ENCODE measurements around the gene SDK1.

SDK1 gene

DNA sequence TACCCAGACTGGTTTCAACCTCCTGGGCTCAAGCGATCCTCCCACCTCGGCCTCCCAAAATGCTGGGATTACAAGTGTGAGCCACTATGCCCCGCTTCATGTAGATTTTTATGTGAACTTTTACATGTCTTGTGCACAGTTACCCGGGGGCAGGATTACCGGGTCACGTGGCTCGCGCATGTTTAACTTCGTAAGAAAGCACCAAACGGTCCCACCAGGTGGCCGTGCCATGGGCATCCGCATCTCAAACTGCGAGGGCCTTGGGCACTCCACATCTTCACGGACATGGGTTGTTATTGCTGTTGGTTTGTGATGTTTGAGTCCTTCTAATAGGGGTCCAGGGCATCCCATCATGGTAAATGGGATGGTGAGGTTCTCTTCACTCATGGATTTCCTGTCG lies 744.4 kb downstream of the SDK1 start:
- no peak for DNase-seq (ENCODE audit: low spot score)

DNA sequence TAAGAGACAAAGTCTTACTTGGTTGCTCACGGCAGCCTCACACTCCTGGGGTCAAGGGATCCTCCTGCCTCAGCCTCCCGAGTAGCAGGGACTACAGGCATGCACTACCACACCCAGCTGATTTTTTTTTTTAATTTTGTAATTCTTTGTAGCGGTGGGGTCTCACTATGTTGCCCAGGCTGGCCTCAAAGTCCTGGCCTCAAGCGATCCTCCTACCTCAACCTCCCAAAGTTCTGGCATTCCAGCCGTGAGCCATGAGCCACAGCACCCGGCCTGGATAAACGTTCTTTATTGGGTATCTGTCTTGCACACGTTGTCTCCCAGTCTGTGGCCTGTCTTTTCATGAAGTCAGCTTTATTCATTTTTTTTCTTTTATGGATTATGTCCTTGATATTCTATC lies 744.9 kb downstream of the SDK1 start:
- DNase-seq (ENCODE audit: low spot score): no peak

DNA sequence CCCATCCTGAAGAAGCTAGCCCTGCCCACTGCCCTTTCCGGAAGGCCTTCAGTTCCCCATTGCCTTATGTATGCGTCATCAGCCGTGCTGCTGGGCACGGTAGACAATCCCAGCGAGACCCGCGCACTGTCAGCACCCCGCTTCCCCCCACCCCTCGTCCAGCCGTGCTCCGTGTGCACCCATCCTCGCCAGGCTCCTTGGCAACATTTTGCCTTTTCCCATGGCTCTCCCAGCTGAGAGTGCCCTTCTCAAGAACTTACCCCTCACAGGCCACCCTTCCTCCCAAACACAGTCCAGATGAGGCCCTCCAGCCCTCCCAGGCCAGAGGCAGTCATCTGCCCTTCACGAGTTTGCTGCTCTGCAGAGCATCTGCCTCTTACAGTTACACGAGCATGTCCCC lies 747.3 kb downstream of the SDK1 start:
- no peak for DNase-seq (ENCODE audit: low spot score)

DNA sequence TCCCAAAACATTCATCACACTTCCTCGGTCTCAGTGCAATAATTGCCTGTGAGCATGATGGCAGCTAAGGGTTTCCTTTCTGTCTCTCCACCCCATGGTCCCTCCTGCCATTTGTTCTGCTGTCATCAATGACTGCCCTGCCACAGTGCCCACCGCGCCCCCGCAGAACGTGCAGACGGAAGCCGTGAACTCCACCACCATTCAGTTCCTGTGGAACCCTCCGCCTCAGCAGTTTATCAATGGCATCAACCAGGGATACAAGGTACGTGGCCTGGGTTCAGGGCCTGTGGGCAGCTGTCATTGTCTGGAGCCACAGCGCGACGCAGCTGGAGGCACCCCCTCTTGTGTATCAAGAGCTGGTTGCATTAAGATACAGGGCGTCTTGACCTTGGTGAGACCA lies 748.1 kb downstream of the SDK1 start:
- DNase-seq (ENCODE audit: low spot score): no peak

DNA sequence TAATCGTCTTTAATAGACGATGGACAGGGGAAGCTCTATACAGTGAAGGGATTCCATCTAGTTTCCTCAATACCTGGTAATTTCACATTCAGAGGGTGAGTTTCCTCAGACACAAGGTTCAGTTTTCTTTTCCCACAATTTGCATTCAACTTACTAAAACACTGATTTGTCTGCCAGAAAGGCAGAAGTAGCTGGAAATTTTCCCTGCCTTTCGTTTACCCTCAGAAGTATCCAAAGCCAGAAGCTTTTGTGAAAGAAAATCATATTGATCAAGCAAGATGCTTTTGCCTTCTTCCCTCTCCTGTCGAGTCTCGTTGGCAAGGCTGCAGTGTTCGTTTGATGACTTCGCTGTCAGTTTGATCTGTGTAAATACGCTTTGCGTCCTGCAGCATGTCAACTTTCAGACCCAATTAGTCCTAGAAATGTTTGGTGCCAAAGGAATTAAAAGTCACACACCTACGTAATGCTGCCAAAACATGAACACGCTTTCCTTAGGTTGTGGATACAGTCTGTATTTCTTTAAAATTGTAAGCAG lies 749.1 kb downstream of the SDK1 start:
- no peak for DNase-seq (ENCODE audit: low spot score)

DNA sequence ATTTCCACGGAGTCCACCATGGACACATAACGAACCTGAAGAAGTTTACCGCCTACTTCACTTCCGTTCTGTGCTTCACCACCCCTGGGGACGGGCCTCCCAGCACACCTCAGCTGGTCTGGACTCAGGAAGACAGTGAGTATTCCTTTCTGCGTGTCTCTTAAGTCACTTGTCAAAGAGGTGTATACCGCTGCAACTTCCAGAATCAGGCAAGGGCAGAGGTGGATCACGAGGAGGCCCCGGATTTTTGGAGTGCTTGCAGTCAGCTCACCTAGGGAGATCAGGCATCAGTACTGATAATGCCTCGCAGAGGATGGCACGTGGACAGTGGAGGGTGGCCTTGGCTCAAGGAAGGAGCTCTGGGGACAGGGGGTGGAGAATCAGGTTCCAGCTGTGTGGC lies 750.6 kb downstream of the SDK1 start:
- DNase-seq (ENCODE audit: low spot score): no peak

DNA sequence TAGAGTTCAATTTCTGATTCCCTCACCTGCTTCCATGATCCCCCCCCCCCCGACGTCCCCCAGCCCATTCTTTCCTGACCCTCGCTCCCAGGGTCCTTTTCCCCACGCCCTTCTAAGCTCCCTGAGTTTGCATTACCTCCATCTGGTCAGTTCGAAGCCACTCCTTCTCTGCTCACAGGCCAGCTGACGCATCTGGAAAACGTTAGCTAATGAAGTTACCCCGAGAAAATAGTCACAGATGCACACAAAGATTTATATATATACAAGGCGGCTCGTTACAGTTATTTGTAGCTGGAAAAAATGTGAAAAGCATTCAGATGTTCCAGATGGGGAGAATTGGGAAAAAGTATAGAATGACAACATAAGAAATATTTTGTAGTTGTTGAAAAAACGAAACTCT lies 751.1 kb downstream of the SDK1 start:
- DNase-seq (ENCODE audit: low spot score): no peak

DNA sequence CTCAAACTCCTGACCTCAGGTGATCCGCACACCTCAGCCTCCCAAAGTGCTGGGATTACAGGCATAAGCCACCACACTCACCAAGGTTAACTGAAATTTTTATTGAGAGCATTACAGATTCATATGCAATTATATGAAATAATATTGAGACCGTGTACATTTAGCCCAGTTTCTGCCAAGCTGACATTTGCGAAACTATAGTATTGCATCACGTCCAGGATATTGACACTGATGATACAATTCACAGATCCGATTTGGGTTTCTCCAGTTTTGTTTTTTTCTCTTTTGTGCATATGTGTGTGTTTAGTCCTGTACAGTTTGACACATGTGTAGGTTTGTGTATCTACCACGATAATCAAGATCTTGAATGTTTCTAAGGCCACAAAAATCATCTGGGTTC lies 753.1 kb downstream of the SDK1 start:
- no peak for DNase-seq (ENCODE audit: low spot score)

DNA sequence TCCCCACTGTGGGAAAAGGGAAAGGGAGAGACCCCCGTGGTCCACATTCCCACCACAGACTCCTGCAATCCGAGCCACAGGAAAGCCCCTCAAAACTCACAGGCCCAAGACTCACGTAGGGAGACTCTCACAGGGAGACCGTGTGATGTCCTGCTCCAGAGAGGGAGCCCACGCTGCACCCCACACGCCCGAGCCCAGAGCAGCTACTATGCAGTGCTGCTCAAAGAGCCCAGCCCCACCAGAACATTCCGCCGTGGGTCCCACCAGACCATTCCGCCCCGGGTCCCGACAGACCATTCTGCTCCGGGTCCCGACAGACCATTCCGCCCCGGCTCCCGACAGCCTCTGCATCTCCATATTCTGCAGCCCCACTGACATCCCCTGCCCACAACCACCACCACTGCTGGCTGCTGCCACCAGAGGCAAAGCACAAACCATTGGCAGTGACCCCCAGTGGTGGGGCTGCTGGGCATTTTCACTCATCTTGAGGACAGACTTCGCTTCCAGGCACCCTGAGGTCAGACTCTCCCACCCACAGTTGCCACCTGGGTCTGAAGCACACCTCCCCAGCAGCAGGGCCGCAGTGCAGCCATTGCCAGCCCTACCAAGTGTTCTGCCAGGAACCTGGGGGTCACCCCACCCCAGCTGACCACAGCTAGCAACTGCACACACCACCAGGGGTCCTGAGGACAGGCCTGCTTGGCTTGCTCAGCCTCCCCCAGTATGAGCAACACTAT lies 755.7 kb downstream of the SDK1 start:
- no peak for DNase-seq (ENCODE audit: low spot score)

DNA sequence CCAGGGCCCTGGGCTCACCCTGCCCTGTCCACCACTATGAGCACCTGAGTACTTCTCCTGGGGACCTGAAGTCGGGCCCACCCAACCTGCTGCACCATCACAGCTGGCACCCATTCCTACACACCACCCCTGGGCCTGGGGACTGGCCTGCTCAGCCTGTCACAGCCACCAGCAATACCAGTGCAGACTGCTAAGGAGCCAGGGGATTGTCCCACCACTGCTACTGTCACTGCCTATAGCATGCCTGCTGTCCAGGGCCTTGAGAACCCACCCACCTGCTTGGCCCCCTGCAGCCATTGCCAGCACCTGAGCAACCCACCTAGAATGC lies 756.2 kb downstream of the SDK1 start:
- no peak for DNase-seq (ENCODE audit: low spot score)

DNA sequence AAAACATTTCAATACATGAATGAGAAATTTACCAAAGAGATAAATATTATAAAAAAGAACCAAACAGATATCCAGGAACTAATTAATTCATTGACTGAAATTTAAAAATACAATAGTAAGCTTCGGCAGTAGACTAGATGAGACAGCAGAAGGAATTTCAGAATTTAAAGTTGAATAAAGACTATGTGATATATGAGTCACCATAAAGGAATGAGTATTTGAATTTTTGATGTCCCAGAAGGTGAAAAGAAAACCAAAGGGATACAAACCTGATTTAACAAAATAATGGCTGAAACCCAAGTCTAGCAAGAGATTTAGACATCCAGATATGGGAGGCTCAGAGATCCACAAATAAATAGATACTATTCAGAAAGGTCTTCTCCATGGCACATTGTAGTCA lies 757.1 kb downstream of the SDK1 start:
- no peak for DNase-seq (ENCODE audit: low spot score)

DNA sequence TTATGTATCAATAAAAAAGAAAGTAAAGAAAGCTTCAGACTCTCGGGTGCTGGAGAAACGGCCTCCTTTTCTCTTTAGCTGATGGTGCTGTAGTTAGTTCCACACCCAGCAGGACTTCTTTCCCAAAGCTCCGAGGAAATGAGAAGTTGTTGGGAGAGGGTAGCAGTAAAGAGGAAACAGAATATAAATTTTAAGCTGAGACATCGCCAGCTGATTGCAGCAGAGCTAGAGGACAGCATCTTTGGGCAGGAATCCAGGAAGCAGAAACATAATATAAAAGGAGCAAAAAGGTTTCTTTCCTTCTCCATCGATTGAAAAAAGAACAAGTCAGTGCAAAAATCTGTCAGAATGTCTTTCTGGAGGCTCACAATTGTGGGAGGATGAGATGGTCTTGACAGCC lies 764.1 kb downstream of the SDK1 start:
- DNase-seq (ENCODE audit: low spot score): no peak

DNA sequence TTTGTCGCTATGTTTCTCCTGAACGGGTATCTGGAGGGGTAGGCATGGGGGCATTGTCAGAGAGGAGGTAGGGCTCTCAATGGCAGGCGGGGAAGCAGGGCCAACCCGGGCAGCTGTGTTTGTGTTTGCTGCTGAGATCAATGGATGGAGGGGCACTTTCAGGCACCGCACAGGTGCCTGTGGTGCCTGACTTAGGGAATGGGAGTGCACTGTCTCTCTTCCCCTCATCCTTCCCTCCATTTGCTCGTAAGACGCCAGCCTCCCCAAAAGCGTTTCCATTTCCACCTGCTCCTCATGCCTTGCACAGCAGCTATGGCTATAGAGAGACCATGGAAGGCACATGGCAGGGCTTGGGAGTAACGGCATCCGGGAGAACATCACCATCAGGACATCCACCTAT lies 765.2 kb downstream of the SDK1 start:
- DNase-seq (ENCODE audit: low spot score): no peak

DNA sequence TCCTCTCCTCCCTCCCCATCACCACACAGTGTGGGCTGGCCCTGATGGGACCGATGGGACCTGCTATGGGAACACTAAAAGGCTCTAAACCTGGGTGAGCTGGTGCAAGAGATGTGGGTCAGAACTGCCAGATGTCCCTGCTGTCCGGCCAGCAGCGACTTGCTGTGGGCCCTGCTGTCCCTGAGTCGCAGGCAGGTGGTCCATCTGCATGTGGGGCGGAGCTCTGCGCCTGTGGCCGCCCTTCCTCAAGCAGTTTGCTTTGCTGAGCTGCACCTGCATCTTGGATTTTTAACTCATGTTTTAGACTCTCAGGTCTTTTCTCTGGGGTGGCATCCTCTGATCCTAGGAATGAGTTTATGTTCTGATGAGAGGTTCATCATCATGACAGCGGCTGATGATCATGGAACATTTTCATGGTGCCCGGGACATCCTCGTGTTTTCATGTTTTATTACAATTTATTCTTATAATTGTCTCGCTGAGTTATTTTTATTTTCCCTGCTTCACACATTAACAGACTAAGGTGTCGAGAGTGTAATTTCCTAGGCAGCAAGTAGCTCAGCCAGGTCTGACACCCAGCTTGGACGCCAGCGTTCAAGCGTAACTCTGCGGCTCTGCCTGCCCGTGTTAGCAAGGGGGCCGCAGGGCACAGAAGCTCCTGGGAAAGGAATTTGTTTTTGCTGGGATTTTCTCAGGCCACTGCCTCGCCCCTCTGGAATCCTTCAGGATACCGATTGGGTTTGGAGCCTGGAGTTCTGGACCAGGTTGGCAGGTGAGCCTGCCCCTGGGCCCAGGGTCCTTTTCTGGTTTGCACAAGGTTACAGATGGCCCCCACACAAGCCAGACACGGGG lies 765.8 kb downstream of the SDK1 start:
- no peak for DNase-seq (ENCODE audit: low spot score)

DNA sequence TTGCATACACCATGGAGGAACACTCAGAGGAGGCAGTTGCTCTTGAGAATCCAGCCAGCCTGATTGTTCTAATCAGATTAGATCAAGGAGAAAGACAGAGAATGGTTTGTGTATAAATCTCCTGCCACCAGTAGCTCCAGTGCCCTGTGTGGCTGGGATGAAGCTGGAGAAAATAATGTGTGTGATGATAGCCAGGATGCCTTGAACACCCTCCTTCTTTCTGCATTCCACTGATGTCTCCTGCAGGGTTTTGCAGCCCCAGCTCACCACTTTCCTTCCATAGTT lies 766.4 kb downstream of the SDK1 start:
- DNase-seq (ENCODE audit: low spot score): no peak

DNA sequence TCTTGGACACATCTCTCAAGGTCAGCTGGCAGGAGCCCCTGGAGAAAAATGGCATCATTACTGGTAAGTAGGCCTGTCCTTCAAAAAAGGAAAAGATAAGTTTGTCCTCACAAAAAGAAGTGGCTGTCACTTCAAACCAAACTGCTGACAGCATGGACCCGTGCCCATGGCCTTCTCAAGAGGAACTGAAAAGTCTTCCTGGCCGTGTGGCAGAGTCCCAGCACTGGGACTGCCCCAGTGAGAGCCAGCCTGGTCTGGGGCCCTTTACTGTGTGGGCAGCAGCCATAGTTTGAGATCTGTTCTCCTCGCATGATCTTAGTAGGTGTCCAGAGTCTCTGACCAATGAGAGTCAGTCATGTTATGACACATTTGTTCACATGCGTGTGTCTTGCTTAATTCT lies 766.8 kb downstream of the SDK1 start:
- DNase-seq (ENCODE audit: low spot score): no peak

DNA sequence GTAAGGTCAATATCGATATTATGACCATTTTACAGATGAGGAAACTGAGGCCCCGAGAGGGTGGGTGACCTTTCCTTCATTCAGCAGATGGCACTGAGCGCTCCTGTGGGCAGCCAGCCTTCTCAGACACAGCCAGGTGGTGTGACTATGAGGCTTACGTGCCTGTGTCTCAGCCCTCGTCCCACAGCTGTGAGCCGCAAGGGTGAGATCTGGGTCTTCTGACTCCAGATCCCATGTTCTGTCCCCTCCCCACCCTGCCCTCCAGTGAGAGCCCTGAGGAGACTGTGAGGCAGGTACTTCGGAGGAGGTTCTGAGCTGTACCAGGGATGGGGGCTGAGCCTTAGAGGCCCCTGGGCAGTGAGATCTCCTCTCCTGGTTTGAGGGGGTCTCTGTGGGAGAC lies 767.2 kb downstream of the SDK1 start:
- no peak for DNase-seq (ENCODE audit: low spot score)

DNA sequence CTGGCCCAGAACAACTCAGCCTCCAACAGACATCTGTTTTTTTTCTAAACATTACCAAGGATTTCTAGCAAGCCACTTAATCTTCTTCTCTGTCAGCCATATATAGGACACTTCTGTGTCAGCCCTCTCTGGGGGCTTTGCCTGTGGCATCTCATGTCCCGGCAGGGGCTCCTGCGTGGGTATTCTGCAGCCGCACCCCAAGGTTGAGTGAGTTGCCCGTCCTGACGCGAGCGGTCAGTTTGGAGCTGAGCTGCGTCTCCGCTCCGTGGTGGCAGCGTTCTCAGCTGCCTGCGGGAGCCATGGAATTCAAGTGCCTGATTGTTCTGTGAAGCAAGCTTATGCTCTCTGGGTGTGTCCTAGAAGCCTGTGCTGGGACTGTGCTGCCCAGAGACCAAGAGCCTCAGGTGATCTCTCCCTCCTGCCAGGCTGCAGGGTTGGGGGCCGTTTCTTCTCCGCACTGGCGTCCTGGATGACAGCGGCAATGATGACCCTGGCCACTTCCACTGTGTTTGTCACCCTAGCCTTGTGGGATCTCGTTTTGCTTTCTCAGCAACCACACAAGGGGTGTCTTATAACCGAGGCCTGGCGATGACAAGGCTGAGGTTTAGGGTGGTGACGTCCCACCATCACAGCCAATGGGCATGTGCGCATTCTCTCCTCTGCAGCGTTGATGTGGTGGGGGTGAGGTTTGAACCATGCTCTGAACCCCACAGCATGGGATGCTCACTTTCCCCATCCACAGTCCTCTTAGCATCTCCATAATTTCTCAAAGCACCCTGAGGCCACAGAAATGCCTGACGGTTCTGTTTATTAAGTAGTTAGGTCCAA lies 768.4 kb downstream of the SDK1 start:
- no peak for DNase-seq (ENCODE audit: low spot score)

DNA sequence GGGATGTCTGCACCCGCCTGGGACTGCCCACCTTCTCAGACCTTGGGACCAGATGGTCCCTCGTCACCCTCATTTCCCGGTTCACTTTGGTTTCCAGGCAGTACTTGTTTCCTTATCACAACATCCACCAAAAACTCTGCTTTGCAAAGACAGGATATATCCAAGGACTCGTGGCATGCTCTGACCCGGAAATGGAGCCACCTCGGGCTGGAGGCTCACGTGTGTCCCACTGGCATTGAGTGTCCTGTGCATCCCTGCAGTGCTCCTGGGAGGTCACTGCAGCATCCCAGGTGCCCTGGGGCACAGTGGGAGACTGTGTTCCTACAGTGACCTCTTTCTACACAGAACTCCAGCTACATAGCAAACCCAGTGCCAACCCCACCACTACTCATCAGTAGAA lies 769.2 kb downstream of the SDK1 start:
- no peak for DNase-seq (ENCODE audit: low spot score)

DNA sequence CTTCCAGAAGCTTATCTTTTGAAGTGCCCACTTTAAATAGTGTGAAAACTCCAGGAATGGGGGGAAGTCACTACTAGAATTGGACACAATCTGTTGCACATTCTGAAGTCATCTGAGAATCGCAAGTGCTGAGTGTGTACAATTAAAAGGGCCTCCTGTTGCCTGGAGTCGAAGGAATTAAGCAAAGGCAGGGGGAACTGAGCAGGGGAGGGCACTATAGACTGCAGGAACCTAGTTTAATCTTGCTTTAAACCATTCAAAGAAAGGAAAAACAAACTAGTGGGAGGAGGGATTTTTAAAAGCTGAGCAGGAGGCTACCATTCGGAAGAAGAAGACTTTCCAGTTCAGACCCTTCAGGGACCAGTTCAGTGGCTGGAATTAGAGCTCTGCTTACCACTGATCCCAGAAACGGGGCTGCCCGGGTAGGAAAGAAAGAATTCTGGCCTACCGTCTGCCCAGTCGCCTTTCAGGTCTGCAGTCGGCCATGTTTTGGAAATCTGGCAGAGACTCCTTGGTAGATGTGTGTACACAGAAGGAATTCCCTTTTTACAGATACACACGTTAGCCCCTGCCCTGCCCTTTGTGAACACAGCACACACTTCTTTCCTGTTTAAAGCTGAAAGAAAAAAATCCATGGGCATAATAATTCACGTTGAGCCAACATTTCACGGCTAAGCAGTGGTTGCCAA lies 770.5 kb downstream of the SDK1 start:
- DNase-seq (ENCODE audit: low spot score): no peak

DNA sequence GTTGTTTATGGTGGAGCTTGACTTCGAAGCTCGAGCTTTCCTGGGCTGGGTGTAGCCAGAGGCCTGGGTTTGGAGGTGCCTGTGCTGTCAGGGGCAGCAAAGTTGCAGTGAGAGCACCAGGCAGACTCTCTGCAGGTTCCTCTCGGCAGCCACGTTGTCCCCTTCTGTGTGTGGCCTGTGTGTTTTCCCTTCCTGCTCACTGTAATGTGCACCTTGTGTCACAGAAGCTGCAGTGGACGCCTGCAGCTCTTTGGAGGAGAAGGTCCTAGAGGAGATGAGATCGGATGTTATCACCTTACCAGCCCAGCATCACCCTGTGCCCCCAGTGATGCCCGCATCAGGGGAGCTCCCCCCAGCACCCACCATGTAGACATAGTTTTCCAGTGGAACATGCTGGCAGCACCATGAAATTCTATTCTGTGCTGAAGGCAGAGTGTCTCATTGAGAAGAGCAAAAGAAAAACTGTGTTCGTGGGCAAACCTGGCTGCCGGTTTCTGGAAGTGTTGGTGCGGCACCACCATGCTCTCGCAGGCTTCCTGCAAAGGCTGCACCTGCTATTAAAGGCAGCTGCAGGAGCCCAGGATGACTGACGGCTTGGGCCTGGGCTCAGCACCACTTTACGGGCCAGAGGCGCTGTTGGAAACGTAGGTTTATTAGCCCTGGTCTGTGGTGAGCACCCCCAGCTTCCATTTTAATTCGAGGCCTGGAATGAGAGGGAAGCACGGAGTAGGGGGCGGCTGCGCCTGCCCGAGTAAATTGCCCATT lies 771.3 kb downstream of the SDK1 start:
- DNase-seq (ENCODE audit: low spot score): no peak

DNA sequence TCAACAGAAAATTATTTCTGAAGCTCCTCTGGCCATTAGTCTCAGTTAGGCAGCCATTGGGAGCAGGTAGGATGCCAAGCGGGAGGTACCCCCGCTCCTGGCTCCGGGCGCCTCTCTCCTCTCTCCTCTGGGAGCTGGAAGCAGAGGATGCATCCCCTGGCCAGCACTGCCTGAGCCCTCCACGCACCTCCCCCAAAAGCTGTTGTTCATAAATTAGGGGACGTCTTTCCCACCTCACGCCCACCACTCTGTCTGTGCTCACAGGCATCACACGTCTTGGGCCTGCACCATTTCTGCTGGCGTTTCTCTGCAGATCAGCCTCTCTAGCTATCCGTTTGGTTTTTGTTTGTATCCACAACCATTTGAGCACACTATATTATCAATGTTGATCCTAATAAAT lies 772.0 kb downstream of the SDK1 start:
- DNase-seq (ENCODE audit: low spot score): no peak

All from GM03348 (cell line).